Esophagus squamous epithelium (tissue), 4 donors: ENCODE data around the gene APBA2.

Source experiments
- POLR2A ChIP-seq, 4 donors: fragments of 450-650 bp; IDR thresholded peaks; one replicate each; pipeline ENCODE4 v1.6.1; 2017; ENCODE audit warnings: antibody characterized with exemption in 4 of 4, mild to moderate bottlenecking in 4 of 4, moderate library complexity in 3 of 4
- TF ChIP-seq, protein P1 (sequence below), 6 experiments: fragments of 450-650 bp in 4 of 6; fragments of 200-600 bp in 2 of 6; sonication (generic) in 2 of 6; IDR thresholded peaks; one replicate each; pipeline ENCODE4 v1.5.1; 2016 to 2019; ENCODE audit warnings: antibody characterized with exemption in 6 of 6, mild to moderate bottlenecking in 4 of 6, moderate library complexity in 4 of 6

DNA sequence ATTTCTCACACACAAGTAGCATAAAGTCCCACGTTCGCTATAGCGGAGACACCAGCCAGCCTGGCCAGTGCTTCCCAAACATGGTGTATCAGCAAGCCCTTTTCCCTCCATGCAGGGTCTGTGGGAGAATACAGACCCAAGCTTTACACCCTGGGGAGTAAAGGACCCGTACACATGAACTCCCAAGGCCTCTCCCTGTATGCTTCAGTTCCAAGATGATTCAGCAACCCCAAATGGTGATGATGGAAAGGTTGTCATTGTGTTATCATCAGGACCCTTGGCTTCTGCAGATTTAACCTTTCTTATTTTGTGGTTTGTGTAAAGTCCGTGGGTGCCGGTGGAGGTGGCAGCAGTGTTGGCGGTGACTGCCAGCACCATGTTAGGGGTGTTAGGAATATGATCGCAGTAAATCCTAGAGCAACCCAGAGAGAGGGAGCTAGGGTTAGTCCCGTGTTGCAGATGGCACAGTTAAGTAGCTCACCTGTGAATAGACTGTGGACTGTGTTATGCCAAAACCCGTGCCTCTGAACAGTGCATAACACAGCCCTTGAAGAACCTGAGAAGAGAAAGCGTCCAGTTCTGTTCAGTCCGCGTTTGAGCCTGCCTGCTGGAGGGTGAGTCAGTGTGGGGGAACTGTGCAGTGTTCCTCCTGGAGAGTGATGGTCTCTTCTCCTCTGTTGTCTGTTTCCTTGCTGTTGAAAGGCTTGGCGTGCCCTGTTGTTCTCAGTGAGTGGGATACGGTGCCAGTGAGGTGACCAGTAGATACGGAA, 174.3 kb downstream of the APBA2 start:
- TF ChIP-seq, protein P1, sequence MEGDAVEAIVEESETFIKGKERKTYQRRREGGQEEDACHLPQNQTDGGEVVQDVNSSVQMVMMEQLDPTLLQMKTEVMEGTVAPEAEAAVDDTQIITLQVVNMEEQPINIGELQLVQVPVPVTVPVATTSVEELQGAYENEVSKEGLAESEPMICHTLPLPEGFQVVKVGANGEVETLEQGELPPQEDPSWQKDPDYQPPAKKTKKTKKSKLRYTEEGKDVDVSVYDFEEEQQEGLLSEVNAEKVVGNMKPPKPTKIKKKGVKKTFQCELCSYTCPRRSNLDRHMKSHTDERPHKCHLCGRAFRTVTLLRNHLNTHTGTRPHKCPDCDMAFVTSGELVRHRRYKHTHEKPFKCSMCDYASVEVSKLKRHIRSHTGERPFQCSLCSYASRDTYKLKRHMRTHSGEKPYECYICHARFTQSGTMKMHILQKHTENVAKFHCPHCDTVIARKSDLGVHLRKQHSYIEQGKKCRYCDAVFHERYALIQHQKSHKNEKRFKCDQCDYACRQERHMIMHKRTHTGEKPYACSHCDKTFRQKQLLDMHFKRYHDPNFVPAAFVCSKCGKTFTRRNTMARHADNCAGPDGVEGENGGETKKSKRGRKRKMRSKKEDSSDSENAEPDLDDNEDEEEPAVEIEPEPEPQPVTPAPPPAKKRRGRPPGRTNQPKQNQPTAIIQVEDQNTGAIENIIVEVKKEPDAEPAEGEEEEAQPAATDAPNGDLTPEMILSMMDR (IDR thresholded peaks at IDR 0.05), result no peak
- no peak for TF ChIP-seq POLR2A (IDR thresholded peaks at IDR 0.05)
